ENCODE data around the gene WWOX.

The WWOX gene

DNA sequence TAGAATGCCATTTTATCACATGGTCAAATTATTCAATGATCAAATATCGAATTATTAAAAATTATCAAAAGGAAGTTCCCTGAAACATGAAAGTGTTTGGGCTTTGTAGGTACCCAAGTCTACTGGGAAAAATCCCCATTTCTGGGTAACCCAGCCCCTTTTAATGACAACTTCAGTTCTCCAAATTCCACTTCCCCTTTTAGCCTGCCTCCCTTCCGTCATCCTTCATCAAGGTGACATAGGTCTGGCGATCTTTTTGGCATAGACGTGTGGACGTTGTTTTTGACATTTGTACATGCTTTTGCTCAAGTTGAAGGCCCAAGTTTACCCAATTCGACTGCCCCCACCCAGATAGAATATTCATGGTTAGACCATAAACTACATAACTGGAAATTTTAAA, 840.1 kb downstream of the WWOX start:
- DNase-seq = no peak

DNA sequence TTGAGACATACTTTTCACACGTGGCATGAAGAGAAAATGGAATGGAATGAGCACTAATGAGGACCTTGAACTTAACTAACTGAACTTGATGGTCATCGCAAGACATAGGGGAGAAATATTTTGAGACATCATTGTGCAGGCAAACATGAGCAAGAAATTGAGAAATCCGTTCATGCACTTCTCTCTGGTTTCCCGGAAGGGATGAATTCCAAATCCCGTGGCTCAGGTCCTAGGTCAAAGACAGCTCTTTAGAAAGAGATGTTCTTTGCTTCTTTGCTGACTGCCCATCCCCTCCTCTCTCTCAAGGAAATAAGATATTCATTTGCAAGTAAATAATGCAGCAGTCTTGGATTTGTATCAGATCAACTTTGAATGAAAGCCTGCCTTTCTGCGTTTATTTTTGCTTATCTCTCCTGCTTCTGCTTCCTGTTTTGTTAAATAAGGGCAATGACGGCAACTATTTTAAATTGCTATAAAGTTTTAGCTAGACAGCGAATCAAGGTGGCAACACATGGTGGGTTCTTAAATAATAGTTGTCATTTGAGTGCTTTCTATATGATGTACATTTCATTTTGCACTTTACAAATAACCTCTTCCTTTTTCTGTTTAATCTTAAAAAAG, 843.3 kb downstream of the WWOX start:
- DNase-seq = no peak

DNA sequence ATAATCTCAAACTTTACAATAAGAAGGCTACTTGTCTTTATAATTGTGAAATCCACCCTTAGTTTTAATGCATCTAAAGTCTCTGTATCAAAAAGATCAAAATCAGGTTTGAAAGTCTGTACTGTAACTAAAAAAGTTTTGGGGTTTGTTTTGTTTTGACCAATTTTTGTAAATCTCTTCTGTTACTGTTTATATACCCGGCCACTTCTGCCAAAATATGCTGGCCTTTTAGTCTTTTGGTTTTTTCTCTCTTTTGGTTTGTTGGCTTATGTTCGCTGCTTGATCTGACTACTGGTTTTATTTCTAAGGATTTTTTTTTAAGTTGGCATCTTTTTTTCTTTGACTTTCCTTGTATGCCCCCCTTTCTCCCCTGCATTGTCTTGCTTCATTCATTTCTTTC, 845.9 kb downstream of the WWOX start:
- no peak for DNase-seq

DNA sequence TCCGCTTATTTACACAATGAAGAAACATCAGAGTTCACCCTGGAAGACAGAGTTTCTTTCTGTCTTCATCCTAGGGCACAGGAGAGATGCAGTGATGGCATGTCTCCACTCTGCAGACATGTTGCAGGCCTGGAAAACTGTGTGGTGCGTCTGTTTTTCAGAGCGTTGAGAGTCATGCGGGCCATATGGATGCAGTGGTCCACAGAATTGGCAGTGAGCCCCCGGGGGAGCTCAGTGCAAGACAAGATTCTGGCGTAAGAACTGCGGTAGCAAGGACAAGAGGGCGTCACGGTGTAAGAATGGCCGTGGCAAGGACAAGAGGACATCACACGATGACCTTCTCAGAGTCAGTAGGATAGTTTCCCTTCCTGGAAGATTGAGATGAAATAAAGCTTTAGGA, 847.1 kb downstream of the WWOX start:
- DNase-seq = no peak

DNA sequence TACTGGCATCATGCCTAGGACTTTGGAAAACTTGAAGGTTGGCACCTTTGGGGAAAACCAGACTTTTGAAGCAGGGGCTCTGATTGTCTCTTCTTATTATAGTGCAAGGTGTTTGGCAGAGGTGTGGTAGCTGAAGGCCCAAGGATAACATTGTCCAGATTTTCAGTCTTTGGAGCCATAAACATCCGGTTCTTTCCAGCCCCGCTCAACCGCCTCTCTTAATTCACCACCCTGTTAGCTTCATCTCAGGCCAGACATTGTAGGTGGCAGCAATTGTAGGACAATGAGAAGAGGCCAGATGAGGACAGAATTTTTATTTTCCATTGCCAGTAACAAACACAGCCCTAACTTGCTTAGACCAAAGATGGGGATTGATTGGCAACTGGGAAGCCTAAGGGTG, 851.3 kb downstream of the WWOX start:
- no peak for DNase-seq

DNA sequence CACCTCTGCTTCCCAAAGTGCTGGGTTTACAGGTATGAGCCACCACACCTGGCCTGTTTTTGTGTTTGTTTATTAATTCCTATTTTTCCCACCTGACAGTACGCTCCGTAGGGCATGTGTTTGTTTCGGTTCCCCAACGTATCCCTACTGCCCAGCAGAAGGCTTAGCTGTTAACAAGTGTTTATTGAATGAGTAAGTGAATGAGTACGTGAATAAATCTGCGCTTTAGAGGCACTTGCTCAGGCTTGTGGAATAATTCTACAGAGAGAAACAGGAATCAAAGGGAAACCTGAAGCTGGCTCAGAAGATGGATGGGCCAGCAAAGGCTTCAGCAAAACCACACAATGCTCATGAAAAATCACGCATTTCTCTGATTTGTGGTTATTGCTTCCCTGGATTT, 853.2 kb downstream of the WWOX start:
- DNase-seq = no peak

DNA sequence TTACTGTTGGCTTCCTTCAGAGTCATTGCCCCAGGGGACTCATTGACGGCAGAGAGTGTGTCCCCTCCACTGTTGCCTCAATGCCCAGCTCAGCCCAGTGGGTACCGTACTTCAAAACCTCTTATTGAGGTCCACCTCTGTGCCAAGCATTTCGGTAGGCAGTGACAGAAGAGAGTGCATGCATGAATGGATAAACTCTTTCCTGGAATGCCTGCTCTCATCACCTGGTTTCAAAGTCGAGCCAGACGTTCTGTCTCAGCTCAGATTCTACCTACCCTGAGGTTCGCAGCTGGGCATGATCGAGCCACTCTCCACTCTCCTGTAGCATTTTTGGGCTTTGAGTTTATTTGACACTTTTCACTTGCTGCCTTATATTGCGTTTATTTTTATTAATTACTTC, 854.1 kb downstream of the WWOX start:
- DNase-seq = peak; percentile 65

DNA sequence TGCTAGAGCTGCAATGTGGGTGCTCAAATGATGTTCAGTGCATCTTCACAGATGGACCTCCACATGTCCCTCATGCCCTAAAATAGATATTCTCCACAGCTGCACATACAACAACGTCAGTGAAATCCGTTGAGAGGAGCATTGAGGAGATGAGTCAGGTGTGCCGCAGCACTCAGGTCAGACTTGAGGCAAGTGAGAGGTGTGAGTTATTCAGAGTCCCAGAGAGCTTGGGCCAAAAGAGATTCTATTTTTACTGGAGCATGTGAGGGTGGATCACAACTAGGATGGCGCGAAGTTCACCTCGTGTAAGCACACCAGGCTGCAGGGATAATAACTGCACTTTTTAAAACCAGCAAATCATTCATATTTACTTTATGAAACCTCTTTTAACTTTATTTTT, 855.8 kb downstream of the WWOX start:
- DNase-seq = no peak

DNA sequence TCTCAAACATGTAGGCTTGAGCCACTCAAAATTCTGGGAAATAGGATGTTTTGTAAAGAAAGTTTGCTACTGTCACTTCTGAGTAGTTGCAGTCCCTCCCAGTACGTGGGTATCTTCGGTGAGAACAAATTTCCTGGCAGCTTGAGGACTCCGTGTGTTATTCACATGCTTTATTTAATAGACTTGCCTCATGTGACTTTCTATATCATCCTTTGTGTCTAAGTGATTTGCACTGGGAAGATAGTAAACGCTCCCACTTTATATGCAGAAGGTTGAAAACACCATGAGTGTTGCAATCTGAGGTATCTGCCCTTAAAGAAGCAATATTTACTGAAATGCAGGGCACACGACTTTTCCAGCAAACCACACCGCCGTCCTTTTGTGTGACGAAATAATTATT, 857.4 kb downstream of the WWOX start:
- DNase-seq = no peak

DNA sequence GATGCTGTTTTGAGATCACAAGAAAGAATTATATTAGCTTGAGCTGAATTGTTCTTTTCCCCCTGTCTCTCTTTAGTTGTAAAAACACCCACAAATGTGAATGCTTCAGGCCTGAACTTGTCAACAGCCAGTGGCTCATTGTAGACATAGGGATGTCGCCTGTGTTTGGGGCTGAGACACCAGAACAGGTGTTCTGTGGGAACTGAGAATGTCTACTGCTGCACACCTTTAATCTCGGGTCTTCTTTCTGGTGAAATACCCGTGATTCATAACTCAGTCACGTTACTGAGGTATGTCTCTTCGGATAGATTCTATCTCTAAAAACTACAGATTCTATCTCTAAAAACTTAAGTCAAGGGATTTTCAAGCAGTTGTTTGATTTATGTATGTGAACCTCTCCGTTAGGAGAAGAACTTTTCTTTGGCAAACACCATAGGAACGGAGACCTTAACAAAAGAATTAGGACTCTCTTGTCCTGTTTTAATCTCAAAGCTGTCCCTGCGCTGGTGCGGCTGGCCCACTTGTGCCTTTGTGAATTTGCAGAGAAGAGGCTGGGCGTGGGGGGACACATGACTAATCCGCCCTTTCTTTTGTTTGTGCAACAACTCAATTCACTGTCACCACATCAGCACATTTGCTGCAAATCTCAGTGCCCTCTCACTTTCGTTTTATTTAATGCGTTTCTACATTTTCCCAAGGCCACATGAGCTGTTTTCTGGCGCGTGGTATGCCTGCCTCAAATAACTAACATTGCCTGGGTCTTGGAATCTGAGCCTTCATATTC, 858.1 kb downstream of the WWOX start:
- no peak for DNase-seq

DNA sequence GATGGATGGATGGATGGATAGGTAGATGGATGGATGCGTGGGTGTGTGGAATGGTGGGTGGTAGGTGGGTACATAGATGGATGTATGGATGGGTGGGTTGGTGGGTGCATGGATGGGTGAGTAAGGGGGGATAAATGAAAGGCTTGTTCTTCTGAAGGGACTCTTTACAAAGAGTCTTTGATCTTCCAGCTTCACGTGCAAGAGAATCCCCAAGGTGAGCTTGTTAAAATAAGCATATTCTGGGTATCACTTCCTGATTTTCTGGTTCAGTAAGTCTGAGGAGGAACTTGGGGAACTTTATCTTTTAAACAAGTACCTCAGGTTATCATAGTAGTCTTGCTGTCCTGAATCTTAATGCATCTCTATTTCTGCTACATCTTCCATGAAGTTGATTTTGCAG, 862.0 kb downstream of the WWOX start:
- no peak for DNase-seq

DNA sequence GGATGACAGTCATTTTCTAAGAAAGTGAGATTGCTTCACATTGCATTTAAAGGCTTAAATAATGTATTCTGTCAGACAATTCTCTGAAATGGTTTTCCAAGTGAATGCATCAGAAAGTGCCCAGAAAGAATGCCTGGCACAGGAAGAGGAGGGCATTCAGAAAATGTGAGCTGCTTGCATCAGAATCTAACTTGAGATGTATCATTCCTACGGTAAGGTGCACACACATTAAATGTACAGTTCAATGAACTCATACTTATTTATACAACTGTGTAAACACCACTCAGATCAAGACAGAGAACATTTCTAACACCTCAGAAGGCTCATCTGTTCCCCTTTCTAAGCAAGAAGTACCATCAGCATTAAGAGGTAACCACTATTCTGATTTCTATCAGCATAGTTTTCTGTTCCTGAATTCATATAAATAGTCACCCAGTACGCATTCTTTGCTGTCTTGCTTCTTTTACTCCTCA, 863.0 kb downstream of the WWOX start:
- no peak for DNase-seq

DNA sequence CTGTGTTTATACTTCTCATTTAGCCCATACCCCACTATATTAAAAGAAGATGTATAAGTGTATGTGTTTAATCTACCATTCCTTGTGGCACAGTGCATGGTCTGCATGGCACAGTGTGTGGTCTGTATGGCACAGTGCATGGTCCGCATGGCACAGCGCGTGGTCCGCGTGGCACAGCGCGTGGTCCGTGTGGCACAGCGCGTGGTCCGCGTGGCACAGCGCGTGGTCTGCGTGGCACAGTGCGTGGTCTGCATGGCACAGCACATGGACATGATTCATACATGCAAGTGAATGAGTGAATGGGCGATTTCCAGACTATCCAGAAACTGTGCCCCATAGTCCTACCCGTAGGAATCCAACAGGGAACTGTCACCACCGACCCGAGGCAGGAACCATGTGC, 868.5 kb downstream of the WWOX start:
- no peak for DNase-seq

DNA sequence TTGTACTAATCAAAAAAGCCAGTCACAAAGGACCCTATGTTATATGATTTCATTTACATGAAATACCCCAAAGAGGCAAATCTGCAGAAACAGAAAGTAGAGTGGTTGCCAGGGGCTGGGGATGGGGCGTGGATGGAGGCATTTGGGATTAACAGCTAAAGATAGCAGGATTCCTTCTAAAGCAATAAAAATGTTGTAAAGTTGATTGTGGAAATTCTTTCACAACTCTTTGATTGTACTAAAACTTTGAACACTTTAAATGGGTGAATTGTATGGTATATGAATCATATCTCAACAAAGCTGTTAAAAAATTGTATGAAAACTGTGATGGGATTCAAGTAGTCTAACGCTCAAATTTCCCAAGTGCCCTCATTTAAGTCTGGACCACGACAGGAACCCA, 870.3 kb downstream of the WWOX start:
- DNase-seq = no peak

DNA sequence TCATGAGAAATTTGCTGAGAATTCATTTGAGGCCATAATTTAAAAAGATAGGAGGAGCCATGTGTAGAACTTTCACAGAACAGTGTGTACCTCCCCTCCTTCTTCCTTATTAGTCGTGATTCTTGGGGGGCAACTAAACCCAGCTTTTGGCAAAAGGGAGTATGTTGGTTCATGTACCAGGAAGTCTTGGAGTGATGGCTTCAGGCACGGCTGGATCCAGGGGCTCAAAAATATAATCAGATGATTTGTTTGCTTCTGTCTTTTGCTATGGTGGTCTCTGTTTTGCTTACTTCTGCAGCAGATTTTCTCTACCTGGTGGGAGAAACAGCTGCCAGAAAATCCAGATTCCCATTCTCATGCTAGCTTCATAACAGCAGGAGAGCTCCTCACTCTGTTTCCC, 871.2 kb downstream of the WWOX start:
- DNase-seq = no peak

DNA sequence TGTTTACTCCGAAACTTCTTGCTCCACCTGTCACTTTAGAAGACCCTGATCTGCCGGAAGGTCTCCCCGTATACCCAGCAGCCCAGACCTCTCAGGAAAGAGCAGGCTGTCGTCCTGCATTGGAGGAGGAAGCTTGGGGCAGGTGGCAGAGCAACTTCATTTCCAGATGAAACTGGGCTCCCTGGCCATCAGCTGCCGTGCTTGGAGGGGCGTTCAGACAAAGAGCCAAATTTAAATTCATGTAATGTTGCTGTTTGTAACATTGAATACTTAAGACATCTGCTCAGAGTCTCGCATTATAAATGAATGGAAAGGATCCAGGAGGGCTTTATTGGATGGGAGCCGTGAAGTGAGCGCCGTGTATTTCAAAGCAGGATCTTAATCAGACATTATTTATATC, 872.6 kb downstream of the WWOX start:
- DNase-seq = no peak

DNA sequence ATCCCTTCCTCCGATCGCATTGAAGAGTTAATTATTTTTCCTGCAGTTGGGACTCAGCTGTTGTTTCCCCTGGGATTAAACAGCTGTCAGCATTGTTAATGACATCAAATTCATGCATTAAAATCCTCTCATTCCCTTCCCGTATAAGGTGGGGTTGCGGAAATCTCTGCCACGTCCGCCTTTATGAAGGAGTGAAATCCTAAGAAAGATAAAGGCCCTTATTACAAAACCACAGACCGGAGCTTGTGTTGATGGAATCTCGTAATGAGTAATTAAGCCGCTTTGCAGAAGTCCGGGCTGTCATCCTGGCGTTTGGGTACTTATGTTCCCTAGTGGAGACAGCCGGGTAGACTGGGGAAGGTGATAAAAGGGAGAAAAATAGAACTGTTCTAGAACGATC, 873.5 kb downstream of the WWOX start:
- no peak for DNase-seq

DNA sequence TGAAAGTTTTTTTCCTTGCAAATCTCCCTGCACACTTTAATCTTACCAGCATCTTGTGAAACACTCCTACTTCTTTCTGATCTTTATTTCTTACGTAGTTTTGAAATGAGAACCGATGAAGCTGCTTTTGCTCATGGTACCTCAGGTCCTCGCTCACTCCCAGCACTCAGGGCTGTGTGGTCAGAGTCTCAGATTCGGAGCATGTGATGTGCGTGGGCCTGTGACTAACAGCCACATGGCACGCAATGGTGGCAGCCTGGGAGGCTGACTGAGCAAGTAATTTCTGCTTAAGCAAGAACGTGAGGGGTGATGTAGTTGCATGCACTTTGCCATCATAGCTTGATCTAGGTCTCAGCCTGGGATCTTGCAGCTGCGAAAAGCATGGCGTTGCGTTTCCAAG, 876.8 kb downstream of the WWOX start:
- DNase-seq = no peak

DNA sequence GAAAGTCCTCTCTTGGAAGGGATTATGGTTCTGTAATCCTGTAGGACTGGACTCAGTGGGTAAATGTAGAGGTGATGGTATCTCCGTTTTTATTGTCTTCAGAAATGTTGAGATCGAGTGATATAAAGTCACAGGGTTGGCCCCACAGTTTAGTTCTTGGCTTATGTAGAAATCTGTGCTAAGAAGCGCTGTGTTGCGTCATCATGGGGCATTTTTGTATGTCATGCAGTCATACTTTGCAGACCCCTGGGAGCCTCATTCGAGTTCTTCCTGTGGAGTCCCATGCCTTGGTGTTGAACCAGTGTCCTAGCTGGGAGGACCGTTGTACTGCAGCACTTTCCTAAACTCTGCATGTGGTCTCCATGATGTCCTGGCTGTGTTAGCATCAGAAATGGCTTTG, 881.4 kb downstream of the WWOX start:
- no peak for DNase-seq

DNA sequence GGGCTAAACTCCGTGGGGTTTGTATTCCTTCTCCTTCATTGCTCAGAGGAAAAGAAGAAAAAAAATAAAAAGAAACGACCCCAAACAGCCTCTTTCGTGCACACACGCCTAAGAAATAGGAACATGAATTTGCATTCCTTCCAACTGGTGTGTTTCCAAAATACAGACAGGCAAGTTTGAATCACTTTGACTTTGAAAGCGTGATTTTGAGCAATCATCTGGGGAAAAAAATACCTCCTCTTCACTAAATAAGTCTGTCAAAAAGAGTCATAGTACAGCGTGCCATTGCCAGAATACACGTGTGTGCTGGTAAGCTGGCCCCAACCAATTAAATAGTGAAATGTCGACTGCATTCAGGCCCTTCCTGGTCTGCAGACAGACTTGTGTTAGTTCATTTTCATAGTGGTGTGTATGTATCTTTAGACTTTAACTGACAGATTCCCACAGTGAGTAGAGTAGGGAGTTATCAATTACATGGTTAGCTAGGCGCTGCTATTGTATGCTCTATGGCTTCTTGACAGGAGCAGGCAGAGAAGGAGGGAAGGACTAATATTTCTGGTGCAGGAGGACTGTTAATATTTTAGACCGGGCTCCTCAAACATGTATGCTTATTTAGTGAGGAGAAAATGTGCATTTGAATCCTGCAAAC, 882.8 kb downstream of the WWOX start:
- DNase-seq = no peak

DNA sequence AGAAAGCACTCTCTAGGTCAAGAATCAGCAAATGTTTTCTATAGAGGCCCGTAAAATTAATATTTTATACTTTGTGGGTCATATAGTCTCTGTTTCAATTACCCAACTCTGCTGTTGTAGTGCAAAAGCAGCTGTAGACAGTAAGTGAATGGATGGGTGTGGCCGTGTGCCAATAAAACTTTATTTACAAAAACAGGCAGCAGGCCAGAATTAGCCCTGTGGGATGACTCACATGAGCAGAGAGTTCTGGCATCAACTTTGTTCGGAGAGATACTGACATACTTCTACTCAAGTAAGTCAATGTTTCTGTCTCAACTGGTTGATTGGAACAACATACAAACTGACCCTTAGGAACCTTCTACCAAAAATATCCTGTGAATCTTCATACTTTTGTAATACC, 884.9 kb downstream of the WWOX start:
- no peak for DNase-seq

DNA sequence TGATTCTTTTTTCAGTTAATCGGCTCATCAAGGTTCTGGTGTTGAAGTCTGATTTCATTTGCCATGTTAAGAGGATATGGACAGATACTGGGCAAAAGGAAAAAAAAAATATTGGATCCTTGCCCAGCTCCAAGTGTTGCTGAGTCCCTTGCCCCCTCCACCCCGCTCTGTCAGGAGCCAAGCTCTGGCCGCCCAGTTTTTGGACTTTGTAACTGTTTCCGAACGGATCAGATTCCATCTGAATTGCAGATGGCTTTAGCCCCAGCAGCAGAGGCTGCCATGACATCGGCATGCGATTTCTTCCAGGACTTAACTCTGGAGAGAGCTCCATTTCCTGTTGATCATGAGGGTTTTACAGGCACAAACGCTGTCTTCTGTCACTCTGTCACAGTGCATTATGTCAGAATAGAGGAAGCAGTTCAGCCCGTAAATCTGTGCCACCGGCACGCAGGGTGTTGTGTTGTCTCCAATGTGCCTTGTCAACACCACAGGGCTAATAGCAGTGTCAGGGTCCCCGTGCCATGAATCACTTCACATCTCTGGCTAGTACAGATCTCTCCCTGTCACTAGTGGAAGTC, 885.5 kb downstream of the WWOX start:
- no peak for DNase-seq

DNA sequence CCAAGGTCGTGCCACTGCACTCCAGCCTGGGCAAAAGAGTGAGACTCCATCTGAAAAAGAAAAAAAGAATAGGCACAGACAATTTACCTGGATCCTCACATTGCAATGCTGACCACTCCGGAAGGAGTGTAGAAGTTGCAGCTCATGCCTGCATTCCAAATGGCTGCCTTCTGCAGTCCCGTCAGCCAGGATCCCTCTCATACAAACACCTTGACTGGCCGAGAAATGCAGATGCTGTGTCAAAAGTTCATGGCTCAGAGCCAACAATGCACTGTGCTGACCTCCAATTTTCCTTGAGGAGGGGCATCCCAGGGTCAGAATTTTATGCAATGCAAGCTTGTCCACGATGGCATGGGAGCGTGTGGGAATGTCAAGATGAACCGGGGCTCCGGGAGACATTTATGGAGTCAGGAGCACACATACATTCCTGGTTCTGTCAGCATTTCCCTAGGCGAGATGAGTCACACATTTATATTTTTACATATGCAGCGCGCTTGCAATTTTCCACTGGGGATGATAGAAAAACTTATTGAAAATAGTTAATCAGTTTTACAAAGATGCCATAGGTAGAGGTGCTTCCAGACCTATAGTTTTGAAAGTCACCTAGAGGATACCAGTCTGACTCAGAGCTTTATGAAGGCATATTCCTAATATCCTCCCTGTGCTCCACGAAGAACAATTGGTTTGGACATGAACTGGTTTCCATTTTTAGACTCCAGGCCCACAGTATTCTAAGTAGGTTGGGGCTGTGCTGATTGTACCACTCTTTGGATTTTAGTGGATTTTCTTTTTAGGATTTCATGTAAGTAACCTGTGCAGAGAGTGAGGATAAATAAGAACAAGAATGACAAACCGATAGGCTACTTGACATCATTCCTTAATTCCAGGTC, 886.5 kb downstream of the WWOX start:
- no peak for DNase-seq

All from DMS79 (cell line).